SKM-1 (cell line): ENCODE measurements around the gene KRTAP10-9.
"Not testable (repeated sequence)": the region's sequence is repeated elsewhere in the genome, so short reads cannot be mapped to it uniquely, and the experiment has no call there.

Experiments used
- DNase-seq: peaks from one replicate; lab custom pipeline; 2025; ENCODE audit not compliant: unreplicated experiment; lab: John Stamatoyannopoulos, UW

KRTAP10-9 gene

DNA sequence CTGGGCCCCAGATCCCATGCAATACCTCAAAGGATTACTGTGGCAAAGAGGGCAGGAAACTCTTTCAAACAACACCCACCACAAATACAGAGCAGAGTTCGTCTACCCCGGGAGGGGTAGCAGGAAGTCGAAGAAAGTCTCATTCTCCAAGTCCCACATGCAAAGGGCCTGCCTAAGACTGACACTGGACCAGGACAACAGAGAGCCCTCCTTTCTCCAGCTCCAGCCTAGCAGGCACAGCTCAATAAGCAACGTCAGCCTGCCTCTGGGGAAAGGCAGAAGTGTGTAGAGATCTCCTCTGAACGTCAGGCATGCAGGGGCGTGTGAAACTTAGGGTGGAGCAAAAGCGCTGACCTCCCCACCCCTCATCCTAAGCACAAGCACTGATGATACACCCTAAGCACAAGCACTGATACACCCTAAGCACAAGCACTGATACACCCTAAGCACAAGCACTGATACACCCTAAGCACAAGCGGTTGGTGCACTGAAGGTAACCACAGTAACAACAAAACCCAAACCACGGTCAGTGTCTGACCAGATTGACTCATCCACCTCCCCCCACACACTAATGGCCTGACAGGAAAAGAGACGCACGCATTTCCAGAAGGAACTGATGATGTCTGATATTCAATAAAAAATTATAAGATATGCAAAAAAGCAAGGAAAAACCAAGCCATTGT lies 32.2 kb downstream of the KRTAP10-9 start:
- no peak for DNase-seq

DNA sequence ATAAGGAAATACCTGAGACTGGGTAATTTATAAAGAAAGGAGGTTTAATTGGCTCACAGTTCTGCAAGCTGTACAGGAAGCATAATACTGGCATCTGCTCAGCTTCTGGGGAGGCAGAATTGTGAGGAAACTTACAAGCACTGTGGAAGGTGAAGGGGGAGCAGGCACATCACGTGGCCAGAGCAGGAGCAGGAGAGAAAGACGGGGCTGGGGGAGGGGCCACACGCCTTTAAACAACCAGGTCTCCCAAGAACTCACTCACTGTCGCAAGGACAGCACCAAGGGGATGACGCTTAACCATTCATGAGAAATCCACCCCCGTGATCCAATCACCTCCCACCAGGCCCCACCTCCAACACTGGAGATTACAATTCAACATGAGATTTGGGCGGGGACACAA lies 34.7 kb downstream of the KRTAP10-9 start:
- DNase-seq, result not testable (repeated sequence)

DNA sequence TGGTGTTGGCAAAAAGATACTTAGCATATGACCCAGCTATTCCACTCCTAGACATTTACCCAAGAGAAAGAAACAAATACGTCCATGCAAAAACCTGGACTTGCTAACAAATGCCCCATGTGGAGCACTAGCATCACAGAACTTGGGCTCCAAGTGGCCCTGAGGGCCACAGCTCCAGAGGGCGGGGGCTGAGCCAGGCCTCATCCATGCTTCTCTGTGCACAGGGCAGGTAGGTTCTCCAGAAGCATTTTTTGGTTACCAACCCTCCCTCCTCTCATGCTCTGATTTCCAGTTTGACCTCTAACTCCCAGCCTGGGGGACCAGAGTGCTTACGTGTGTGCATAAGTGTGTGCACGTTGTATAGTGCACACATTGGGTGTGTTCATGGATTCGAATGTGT lies 37.8 kb downstream of the KRTAP10-9 start:
- no peak for DNase-seq

- no peak for DNase-seq
These were observed 39.8 kb downstream of the KRTAP10-9 start, which contains the start of gene KRTAP12-2 for GRCh38 chr21:44666401-44667320. TSS of gene KRTAP12-2 (minus strand) at chr21:44666927. CDS start at chr21:44666886, 41 bp downstream.

GRCh38 chr21:44667612-44668011 lies 40.7 kb downstream of the KRTAP10-9 start:
- no peak for DNase-seq

GRCh38 chr21:44670642-44671432 lies 43.9 kb downstream of the KRTAP10-9 start:
- no peak for DNase-seq

GRCh38 chr21:44671911-44672310 lies 45.0 kb downstream of the KRTAP10-9 start:
- no peak for DNase-seq

GRCh38 chr21:44677881-44678280 lies 51.0 kb downstream of the KRTAP10-9 start:
- DNase-seq, result no peak
